HG02759 (cell line): ENCODE measurements around the gene NAGPA.

Experiments
- ATAC-seq: cut with Tn5 transposase; IDR thresholded peaks from one replicate; pipeline ENCODE4 v1.9.1; 2021; ENCODE audit warnings: mild to moderate bottlenecking, moderate library complexity; ENCODE audit not compliant: unreplicated experiment

Gene NAGPA

DNA sequence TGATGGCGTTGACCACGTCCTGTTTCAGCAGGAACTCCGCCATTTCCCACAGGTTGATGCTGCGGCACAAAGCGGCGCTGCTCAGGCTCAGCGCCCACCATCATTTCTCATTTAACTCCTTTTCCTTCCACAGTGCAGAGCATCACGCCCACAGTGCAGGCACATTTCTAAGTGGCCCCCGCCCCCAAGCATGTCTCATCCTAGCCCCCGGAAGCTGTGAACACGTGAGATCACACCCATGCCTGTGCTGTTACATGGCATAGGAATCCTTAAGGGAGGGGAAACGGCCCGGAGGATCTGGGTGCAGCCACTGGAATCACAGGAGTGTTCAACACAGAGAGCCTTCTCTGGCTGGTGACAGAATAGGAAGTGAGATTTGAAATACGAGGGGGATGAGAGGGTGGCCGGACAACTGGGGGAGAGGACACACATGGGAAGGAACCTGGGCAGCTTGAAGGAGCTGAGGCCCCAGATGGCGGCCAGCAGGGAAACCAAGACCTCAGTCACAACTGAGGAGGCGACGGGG lies 4.7 kb downstream of the NAGPA start:
- ATAC-seq: no peak

- ATAC-seq: no peak
These were observed 6.0 kb downstream of the NAGPA start for GRCh38 chr16:5027575-5028235.

DNA sequence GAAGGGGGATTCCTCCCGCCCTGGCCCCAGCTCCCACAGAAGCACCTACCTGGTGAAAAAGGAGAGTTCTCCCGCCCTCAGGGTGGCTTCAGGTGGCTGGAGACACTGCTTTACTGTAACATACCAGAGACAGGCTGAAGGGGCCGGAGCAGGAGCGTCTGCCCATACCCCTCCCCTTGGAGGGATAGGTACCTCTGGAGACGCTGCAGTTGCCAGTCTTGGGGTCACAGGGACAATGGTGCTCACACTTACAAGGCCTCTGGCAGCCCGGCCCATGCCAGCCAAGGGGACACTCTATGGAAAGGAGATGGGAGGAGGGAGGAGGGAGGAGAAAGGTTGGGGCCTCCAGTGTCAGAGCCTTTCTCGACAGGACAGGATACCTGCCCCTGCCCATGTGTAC lies 6.6 kb downstream of the NAGPA start:
- no peak for ATAC-seq

DNA sequence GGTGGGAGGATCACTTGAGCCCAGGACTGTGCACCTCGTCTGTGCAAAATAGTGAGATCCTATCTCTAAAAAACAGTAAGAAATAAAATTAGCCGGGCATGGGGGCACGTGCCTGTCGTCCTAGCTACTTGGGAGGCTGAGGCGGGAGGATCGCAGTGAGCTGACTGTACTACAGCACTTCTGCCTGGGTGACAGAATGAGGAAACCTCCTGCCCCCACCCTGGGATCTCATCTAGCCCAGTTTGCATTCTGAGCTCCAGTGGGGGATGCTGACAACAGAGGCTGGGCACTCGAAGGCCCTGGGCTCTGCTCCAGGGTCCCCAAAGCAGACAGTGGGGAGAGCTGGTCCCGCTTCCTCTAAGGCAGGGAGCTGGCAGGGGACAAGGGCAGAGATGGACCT lies 7.1 kb downstream of the NAGPA start:
- ATAC-seq: no peak

- no peak for ATAC-seq
These were observed 8.5 kb downstream of the NAGPA start for GRCh38 chr16:5025171-5025632.

GRCh38 chr16:5024632-5025031 lies 9.1 kb downstream of the NAGPA start:
- ATAC-seq: no peak

GRCh38 chr16:5022521-5022920 lies 11.2 kb downstream of the NAGPA start:
- ATAC-seq: no peak

DNA sequence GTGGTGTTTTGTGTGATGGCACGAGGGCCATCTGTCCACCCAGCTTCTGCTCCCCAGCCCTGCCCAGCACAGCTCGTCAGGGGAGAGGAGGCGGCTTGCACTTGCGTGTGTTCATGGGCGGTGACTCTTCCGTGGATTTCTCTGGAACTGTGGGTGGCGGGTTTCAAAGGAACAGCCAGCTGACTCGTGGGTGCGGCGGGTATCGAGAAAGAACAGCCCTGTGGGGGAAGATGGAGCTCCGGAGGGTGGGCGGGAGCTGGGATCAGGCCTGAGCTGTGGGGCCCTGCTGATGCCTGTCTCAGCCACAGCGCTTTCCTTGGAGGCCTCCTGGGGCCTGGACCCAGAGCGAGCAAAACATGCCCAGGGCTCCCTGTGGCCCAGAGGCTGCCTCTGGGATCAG lies 13.2 kb downstream of the NAGPA start:
- ATAC-seq: no peak

GRCh38 chr16:5019775-5020174 lies 14.0 kb downstream of the NAGPA start:
- no peak for ATAC-seq

DNA sequence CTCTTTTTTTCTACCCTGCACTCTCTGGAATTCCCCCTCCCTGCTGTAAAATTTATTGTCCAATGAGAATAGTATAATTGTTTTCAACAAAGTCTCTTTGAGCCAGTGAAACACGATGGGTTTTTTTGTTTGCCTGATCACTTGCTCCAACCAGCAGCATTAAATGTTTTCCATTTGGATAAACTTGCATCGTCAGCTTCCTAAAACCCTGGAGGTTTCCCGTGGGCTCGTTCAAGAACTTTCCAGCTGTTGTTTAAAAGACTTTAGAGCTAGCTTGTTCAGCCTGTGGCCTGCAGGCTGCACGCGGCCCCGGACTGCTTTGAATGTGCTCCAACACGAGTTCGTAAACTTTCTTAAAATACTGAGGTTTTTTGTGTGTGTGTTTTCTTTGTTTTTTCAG lies 14.9 kb downstream of the NAGPA start:
- no peak for ATAC-seq

DNA sequence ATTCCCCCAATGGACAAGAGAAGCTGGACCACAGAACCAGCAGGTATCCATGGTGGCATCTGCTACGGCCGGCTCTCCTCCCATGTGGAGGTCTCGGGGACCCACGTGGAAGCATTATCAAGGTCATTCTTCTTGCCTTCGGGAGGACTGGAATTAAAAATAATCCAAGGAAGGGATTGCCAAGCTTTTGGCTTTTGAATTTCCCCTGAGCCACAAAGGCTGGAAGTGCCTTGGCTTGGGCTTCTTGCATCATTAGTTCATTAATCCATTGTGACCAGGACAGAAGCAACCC lies 16.1 kb downstream of the NAGPA start:
- no peak for ATAC-seq

DNA sequence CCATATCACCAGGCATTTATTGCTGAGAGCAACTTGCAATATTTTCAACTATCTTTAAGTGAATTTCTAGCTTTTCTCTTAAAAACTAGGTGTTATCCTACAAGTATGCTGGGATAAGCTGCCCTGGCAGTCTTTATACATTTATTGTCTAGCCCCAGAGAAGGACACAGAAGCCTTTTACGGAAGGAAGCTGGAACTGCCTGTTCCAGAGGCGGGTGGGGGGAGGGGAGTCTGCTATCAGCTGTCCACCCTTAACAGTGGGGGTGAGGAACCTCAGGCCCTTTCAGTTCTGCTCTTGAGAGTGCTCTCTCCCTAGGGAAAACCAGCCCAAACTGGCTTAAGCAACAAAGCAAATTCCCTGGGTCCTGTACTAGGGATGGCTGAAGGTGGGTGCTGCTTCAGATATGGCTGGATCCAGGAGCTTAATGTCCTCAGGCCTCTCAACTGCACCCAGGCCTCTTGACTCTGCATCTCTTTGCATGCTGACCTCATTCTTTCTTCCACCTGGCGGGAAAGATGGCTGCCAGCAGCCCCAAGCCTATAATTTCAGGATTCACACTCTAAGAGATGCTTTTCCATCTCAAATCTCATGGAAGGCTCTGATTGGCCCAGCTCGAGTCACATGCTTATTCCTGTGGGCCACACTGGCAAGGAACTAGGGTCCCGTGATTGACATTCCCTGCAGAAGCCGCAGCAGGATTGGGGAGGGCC lies 16.6 kb downstream of the NAGPA start:
- no peak for ATAC-seq

DNA sequence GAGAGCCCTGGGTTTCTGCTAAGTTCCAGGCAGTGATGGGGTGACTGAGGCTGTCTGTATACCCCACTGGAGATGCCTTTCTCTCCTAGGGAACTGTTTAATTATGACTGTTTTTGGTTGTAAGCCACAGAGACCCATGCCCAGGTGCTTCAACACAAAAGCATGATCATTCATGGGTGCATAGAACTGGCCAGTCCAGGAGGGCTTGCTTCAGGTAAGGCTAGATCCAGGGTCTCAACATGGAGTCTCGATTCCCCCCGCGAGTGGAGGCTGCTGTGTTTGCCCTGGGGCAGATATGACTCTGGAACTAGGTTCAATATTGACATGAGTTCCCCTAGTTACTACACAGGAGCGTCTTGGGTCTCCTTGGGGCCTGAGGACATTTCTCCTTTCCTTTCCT lies 17.8 kb downstream of the NAGPA start:
- ATAC-seq: no peak

DNA sequence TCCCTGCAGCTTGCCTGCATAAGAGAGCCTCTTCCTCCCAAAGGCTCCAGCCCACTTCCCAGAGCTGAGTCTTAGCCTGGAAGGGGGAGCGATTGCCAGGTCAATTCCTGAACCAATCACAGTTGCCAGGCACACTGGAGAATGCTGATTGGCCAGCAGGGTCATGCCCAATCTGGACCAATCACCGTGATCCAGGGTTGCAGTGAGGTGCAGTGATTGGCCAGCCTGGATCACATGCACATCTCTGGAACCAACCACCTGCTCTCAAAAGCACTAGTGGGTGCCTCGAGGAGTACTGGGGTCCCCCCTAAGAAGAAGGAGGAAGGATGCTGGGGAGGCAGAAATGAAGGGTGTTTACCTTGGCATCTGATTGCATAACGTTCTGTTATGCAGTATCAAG lies 18.4 kb downstream of the NAGPA start:
- no peak for ATAC-seq

- ATAC-seq: no peak
These were observed 20.8 kb downstream of the NAGPA start for GRCh38 chr16:5012887-5013286.

- ATAC-seq: no peak
These were observed 22.1 kb downstream of the NAGPA start for GRCh38 chr16:5011637-5012036.

- no peak for ATAC-seq
These were observed 23.0 kb downstream of the NAGPA start for GRCh38 chr16:5010576-5011329.

DNA sequence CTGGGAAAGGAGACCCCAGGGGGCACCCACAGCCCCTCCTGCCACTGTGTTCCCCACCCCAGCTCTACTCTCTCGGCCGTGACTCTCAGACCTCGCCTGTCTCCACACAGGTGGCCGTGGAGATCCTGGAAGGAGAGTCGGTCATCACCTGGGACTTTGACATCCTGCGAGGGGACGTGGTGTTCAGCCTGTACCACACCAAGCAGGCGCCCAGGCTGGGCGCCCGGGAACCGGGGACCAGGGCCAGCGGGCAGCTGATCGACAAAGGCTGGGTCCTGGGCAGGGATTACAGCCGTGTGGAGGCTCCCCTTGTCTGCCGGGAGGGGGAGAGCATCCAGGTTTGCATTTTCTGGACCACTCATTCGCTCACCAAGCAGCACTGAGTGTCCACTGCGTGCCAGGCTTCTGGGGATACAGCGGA lies 25.4 kb downstream of the NAGPA start:
- ATAC-seq: no peak

GRCh38 chr16:5007256-5007655 lies 26.5 kb downstream of the NAGPA start:
- ATAC-seq: no peak

DNA sequence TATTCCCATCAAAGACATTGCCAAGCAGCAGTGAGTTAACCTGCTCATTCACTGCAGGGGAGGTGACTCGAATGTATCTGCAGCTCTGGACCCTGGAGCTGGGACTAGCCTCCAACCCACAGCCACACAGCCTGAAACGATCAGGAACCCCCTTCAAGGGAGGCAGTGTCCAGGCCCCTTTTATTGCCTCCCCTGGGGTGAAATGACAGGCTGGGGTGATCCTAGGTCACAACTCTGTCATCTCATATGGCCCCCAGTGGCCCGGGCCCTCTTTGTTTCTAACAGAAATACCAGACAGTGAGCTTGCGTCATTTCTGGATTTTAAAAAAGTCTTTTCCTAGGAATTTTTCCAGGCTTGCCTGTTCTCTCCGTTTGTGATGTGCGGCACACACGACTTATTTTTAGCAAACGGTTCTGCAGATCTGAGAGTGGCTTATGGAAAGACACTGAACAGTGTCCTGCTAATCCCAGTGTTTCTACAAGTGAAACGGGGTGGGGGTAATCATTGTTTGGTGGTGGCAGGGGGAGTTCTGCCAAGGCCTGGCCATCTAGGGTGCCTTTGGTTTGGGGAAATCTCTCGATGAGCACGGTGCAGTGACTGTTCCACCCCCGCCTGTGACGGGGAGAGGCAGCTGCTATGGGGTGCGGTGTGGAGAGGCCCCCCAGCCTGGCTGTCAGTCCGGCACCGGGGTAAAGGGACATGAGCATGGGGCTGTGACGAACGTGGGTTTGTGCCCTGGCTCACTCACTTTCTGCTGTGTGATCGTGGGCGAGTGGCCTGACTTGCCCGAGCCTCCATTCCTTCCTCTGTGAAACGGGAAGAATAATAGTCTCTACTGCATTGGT lies 27.2 kb downstream of the NAGPA start:
- no peak for ATAC-seq

- ATAC-seq: no peak
These were observed 27.8 kb downstream of the NAGPA start for GRCh38 chr16:5005916-5006315.
